NCI-H1417 (cell line): ENCODE measurements around the gene CIB4.

Experiments used
- DNase-seq, 3 experiments: peaks; one replicate each; lab custom pipeline; 2025; lab: John Stamatoyannopoulos, UW

The CIB4 gene

DNA sequence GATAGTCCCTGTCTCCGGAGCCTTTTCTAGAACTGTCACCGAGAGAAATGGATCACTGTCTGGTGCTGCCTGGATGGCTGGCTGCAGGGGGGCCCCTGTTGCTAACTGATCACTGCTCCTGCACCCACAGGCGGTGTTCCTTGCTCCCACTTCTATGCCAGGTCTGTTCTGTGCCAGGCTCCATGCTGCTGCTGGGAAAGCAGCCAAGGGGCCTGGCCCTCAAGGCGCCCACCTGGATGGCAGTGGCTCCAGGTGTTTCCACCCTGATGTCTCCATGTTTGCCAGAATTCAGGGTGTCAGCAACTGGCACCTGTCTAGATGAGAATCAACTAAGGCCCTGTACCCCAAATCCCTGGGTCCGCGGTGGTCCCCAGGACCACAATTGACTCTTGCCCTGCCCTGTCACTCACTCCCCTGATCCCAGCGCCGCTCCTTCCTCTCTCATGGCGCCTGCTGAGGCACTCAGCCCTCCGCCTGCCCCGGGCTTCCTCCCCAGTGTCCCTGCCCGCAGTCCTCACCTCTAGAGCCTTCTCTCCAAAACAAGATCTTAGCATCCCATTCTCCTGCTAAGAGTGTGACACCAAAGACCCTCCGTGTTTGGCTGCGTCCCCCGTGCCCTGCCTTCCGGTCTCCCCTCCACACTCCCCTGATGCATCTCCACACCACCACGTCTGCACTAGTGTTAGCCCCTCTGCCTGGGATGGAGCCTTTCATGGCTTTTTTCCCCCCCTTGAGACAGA lies 90.7 kb downstream of the CIB4 start:
- DNase-seq = peak in 1 of 3 experiments; percentile 10

DNA sequence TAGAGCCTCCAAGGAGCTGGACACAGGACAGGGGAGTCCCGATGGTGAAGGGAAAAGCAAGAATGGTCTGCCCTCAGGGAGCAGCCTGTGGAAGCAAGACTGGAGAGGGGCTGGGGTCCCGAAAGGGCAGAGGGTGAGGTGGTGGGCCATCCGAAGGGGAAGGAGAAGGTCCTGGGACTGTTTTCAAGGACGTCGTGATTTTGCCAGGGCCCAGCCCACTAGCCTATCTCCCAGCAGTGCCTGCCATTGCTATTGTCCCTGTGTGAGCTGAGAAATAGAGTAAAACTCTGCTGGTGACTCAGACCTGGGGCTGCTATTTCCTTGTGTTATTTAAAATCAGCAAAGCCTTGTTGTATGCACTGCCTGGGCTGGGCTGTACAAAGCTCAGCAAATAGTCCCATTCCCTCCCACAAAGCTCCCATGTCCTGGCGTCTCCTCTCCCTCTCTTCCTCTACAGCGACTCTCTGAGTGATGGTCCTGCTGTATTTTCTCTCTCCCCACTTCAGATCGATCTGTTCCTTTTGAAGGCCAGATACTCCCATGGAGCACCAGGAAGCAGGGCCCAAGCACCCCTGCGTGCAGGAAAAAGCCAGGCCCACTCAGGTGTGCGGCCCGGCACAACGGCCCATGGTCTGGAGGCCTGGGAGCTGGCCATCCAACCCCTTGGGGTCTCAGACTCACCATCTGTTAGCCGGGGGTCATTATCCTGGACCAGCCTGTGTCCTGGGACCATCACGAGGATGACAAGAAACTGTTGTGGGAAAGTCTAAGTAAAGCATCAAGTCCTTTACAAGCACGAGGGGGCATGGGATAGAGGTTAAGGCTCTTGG lies 98.3 kb downstream of the CIB4 start:
- peak in 1 of 3 experiments; percentile 24 for DNase-seq

DNA sequence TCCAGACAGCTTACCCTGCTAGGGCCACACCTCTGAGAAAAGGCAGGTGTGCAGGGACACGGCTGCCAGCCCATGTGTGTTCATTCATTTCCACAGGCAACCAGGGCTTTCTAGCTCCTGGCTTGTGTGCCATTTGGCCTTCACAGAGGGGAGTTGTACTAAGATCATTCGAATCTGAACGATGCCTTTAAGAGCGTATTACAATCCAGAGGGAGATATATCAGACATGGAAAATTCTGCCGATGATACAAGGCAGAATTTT lies 99.0 kb downstream of the CIB4 start:
- DNase-seq = peak; percentile 85 to 91 (median 88)

DNA sequence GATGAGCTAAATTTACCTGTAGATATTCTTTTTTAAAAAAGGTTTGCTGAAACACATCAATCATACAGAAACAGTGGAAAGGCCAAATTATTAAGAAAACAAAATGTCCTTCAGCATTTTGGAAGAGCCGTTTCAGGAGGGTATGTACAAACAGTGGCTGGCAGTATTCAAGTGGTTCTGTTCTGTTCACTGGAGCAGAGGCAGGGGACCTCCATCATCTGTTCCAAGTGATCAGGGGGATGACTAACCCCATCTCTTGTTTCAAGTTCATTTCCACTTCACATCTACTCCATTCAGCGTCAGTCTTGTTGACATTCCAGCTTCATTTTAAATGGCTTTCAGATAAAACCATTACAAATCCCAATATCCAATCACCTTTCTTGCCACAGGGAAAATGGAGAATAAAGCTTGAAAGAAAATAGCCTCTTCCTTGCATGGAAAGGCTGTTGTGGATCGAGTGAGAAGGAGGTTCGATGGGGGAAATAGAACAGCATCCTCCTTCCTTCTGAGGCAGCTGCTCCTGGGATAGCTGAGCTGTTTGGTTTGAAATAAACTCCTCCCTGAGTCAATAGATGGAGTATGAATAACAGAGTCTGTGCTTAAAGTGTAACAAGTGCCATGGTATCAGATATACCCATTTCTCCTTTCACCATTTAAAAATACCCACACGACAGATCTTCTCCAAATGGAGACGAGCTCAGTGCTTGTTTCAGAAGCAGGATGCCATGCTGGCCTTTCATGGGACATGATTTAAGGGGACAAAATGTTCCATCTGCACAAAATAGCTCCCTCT lies 99.6 kb downstream of the CIB4 start:
- DNase-seq = peak; percentile 85 to 91 (median 88)

DNA sequence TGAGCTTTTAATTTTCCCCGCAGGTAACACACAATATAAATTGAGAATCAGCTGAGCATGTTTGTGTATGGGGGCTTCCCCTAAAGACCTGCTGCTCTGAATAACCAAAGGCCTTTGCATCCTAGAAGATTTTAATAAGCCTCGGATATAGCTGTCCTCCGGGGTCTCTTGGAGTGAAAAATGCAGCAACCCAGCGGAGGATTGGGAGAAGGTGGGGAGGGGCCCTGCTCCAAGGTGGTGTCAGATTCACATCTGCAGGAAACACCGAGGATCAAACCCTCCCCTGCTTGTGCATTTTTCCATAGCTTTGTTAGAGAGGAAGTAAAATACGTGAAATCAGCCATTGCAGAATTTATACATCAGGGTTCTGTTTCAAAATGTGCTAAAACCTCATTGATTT lies 100.2 kb downstream of the CIB4 start:
- peak in 2 of 3 experiments; percentile 55 to 63 for DNase-seq

DNA sequence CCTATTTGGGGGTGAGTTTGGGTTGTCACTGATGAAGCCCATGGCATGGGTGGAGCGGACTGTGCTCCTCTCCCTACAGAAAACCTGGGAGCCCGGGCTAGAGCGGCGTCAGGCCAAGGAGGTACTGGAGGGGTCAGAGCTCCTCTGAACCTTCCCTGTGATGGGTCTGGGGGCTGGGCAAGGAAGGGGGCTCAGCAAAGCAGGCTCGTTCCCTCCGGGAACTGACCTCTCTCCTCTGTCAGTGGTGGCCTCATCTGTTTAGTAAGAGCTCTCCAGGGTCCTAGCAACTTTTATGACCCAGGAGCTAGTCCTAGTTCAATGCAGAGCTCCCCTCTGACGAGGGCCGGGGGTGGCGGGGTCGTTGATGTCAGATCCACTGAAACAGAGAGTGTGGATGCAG lies 100.9 kb downstream of the CIB4 start:
- DNase-seq = no peak

DNA sequence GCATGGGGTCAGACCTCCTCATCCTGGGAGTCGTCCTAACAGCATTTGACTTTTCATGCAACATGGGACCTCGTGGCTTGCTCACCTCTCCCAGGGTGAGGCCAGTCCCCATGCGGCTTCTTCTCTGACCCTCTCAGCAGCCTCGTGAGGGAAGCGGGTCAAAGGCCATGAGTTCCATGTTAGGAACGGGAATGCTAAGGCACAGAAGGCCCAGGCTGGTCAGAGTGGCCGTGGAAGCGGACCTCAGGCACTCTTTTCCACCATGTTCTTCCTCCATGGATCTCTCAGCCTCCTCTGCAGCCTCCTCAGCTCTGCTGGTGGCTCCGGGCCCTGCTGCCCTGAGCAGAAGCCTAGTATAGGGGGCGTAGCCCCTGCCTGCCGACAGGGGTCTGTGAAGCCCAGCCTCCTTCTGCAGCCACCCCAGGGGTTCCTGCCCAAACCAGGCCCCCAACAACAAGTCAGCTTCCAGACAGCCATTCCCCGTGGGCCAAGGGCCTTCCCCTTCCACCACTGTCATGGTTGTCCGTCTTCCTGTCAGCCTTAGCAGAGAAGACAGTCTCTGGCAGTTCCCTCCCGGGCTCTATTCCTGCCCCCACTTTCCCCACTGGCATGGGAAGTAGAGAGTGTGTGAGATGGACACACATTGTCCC lies 103.2 kb downstream of the CIB4 start:
- no peak for DNase-seq

DNA sequence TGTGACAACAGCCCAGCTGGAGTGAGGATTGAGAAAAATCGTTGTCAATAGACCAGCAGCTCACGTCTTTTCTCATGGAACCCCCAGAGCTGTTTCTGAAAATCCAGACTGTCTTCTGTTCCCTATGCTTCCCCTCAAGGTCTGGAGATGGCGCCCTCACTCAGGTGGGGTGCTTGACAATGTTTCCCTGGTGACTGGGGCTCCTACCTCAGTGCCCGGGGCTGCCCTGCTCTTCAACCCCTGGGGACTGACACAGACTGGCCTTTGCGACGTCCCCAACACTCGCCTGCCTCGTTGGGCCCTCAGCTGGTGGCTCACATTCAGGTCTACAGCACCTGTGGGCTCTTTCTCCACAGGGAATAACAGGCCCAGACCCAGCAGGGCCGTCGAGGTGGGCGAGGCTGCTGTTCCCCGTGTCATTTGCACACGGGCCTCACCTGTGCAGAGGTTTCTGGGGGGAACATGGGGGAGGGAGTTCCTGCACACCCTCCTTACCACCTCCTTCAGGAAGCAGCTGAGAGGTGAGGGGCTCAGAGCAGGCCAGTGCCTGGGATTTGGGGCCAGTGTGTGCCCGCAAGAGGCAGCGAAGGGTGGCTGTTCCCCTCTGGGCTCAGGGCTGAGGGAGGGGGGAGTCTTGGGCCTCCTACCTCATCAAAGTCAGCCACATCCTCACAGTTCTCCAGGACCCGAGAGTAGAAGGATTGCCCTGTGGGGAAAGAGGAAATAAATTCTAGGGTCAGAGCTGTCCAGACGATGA lies 103.9 kb downstream of the CIB4 start:
- DNase-seq = no peak

DNA sequence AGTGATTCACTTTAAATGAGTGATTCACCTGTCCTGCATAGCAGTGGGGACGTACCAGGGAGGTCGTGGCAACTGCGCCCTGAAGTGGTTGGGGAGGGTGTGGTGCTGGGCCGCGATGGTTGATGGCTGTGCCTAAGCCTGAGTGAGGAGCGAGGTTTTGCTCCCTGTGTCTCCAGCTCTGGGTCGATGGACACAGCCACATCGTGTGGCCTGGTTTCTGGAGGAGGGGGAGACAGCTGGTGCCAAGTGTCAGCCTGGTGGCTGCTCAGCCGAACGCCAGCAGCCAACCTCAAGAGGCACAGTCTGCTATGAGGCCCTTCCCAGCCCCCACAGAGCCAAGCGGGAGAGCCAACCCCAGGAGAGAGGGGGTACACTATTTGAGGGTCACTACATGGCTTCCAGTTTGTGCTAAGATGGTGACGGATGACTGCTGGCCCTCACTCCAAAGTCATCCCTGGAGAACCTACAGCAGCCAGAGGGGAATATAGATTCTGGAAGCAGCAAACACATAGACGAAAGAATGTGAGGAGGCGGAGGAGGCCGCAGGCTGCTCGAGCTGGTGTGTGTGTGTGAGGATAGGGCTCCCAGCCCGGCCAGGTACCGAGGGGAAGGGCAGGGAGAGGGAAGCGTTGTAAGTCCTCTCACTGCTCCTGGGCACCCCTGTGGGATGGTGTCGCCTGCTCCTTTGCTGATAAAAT lies 104.6 kb downstream of the CIB4 start:
- DNase-seq = no peak

DNA sequence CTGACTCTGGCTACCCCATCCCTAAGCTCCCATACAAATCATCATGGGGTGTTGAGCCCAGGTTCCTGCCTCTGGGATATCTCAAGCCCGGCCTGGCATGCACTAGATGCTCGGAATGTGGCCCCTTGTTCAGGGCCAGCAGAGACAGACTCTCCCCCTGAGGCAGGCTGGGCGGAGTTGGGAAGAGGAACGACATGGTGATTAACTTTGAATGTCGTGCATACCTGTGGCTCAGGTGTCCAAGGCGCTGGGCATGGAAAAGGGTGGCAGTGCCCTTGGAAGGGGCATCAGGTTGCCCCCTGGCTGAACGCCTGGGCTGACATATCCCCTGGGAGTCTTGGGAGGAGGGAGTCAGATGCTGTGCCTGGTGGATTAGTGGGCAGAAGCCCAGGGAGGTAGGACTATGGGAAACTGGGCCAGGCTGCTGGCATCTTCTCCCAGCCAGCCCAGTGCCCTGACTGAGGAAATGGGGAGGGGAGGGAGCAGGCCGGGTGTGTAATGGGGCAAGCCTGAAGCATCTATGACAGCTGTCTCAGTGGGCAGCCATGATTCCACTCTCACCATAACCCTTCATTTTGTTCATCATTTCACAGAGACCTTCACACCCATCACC lies 105.4 kb downstream of the CIB4 start:
- no peak for DNase-seq

DNA sequence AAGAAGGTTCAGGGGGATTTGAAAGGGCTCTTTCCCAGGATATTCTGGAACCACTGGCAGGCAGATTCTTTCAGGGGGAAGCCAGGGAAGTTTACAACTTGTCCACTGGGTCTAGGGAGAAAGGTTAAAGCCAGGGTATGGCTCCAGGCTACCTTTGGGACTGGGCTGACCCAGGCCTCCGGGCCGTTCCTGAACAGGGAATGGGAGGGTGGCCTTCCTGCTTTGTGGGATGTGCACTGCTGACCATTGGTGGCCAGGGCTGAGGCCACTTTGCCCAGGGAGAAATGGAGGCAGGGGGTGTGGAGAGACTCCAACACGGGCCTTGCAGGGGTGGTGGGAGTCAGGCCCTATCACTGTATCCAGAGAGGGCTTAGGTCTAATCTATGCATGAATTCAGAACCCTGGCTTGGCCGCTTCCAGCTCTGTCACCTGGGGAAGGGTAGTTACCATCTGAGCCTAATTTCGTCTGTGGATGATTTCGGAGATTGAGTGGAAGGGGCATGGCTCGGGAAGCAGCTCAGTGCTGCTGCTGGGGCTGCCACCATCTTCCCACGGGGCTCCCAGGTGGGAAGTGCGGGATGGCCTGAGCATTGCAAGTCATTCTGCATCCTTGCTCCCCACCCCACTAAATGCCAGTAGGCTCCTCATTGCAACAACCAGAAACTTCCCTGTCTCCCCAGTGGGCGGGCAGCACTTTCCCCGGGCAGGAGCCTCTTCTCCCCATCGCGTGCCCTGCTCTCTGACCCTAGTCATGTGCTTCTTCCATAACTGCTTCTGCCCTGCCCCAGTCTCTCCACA lies 106.1 kb downstream of the CIB4 start:
- DNase-seq = no peak

DNA sequence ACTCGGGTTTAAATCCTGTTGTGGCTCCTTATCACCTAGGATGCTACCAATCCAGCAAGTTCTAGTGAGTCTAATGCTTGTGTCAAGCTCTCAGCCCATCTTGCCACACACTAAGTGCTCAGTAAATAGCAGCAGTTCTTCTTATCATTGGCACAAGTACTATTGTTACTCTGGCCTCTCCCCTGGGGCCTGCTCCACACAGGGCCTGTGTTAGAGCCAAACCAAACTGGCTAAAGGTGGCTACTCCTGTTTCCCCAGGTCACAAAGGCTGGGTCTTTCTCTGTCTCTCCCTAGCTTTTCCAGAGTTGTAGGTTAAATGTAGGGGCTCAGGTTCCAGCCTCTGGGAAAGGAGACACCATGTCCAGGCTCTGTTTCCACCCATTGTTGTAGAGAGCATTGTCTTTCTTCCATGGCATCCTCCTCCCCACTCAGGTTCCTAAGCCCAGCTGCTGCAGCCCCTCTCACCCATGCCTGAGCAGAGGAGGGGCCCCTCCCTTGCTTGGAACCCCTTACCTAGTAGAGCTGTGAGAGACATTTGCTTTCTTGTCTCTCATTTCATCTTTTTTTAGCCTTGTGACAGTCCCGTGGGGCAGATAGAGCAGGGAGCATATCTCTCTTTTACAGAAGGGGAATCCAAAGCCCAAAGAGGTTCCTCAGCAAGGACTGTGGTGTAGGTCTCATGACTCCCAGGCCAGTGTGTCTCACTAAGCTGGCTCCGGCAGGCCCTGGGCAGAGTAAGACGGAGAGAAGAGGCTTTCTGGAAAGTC lies 106.9 kb downstream of the CIB4 start:
- DNase-seq = peak in 1 of 3 experiments; percentile 40

DNA sequence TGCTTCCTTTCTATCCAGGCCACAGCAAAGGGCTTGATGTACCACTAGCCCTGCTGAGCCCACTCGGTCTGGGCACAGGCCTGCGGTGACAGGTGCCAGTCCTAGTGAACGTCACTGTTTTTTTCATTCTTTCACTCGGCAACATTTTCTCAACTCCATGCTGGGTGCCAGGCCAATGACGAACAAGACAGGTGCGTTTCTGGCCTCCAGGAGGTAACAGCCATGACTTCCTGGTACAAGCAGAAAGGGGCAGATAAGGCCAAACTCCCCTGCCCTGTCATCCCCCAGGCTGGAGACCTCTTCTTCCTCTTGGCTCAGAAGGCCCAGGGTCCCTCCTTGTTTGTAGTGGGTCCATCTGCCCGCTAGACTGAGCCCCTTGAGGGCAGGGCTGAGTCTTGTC lies 107.5 kb downstream of the CIB4 start:
- DNase-seq = no peak

DNA sequence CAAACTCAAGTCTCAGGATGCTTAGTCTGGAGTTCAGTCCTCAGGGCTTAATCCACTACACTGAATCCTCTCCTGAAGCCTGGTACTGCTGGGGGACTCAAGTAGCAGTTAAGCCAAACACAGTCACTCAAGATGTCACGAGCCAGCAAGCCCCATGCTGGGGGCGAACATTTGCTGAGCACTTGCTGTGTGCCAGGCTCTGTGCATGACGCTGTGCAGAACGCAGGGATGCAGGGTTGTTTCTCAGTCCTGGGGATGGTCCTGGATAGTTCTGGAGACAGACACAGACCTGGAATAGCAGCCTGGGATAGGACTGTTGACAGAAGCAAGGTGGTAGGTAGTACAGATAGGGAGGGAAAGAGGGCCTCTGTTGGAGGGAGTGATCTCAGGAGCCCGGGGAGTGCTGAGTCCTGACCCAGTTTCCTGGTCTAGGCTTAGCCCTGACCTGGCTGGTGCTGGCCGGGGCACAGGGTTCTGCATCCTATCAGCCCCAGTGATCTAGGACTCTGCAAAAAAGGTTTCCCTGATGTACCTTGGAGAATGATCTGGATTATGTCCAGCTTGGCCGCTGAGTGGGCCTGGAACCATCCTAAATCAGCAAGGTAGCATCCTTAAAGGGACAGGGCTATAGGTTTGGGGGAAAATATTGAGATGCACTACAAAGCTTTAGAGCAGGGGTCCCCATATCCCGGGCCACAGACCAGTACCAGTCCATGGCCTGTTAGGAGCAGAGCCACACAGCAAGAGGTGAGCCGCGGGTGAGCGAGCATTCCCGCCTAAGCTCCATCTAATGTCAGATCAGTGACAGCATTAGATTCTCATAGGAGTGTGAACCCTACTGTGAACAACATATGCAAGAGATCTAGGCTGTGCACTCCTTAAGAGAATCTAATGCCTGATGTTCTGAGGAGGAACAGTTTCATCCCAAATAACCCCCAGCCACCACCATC lies 108.6 kb downstream of the CIB4 start:
- no peak for DNase-seq
